GM12878 (cell line): ENCODE data around the gene S1PR3. TPM values are rescaled to one million over a fixed set of nuclear protein-coding genes. Genes with fewer than 3 reads are reported as not detected.
A peak's percentile ranks its signal among the peaks of the same experiment; 100 is the strongest.
"Not testable (repeated sequence)": the region's sequence is repeated elsewhere in the genome, so short reads cannot be mapped to it uniquely, and the experiment has no call there.

Experiments used
- ATAC-seq: fragments of 200-7000 bp; cut with Tn5 transposase; 3 replicates; pipeline ENCODE4 v1.9.1; 2020; ENCODE audit warnings: mild to moderate bottlenecking, moderate library complexity
- Bru-seq: library from RNA; stranded (reverse); fragments of 400-500 nt; gene quantifications from one replicate; lab custom pipeline; 2021; lab: Mats Ljungman, UMichigan
- BruChase-seq, 2 experiments: library from RNA; stranded (reverse); fragments of 400-500 nt; gene quantifications; one replicate each; lab custom pipeline; 2021; lab: Mats Ljungman, UMichigan
- BruUV-seq: library from RNA; stranded (reverse); fragments of 400-500 nt; replicated peaks from 2 replicates; lab custom pipeline; 2021; lab: Mats Ljungman, UMichigan
- CTCF ChIA-PET: fragments of 300-600 bp; sonication (Branson Sonifier 250); formaldehyde crosslinking; extraction: SDS; loops from one replicate; lab custom pipeline; 2021; ENCODE audit warnings: inconsistent platforms; lab: Yijun Ruan, JAX
- POLR2A ChIA-PET: fragments of 350-600 bp; formaldehyde crosslinking; extraction: SDS; loops from one replicate; lab custom pipeline; 2021; ENCODE audit warnings: inconsistent platforms; lab: Charles Lee
- RAD21 ChIA-PET: fragments of 300-600 bp; sonication (Branson Sonifier 250); formaldehyde crosslinking; loops from one replicate; lab custom pipeline; 2023; ENCODE audit warnings: antibody characterized with exemption; ENCODE audit not compliant: unreplicated experiment; lab: Charles Lee
- SMC1A ChIA-PET: fragments of 300-600 bp; sonication (Branson Sonifier 250); formaldehyde crosslinking; loops from one replicate; lab custom pipeline; 2023; ENCODE audit not compliant: unreplicated experiment, uncharacterized antibody; lab: Charles Lee
- DNase-seq: peaks from one replicate; pipeline ENCODE4 v3.0.0-alpha.2; 2011; ENCODE audit warnings: low read depth, low spot score
- FAIRE-seq: peaks from 3 replicates; lab custom pipeline; 2011; peaks lifted over from hg19 to GRCh38; lab: Jason Lieb, UNC
- H2AFZ ChIP-seq: 2 replicates; pipeline ENCODE4 v1.6.0; 2011; ENCODE audit warnings: low read depth, low read length, control low read depth; ENCODE audit not compliant: control insufficient read depth
- H3K27ac ChIP-seq: 2 replicates; pipeline ENCODE4 v1.5.1; 2011; ENCODE audit warnings: control low read depth; ENCODE audit not compliant: control insufficient read depth, insufficient read depth
- H3K27me3 ChIP-seq, 2 experiments: replicated peaks in 1 of 2; 2 replicates each; pipeline versions ENCODE4 v1.6.0 to v1.6.1; 2011; ENCODE audit warnings: low read length in 1 of 2; ENCODE audit not compliant: control insufficient read depth in 2 of 2, insufficient read depth in 2 of 2
- H3K36me3 ChIP-seq, 2 experiments: 2 replicates each; pipeline ENCODE4 v1.5.1; 2011; ENCODE audit warnings: low read length in 1 of 2; ENCODE audit not compliant: control insufficient read depth in 2 of 2, insufficient read depth in 2 of 2
- H3K4me1 ChIP-seq: 2 replicates; pipeline ENCODE4 v1.6.1; 2011; ENCODE audit warnings: mild to moderate bottlenecking, low read length, moderate library complexity, mixed read lengths; ENCODE audit not compliant: control insufficient read depth, insufficient read depth
- H3K4me2 ChIP-seq: 2 replicates; pipeline ENCODE4 v1.6.0; 2011; ENCODE audit warnings: control low read depth; ENCODE audit not compliant: control insufficient read depth, insufficient read depth
- H3K4me3 ChIP-seq: fragments of 200-600 bp; sonication (generic); 2 replicates; pipeline ENCODE4 v1.5.1; 2016
- H3K79me2 ChIP-seq: 2 replicates; pipeline ENCODE4 v1.6.0; 2011; ENCODE audit warnings: low read length; ENCODE audit not compliant: control insufficient read depth, insufficient read depth
- H3K9ac ChIP-seq: 2 replicates; pipeline ENCODE4 v1.8.0; 2011; ENCODE audit warnings: low read length, control low read depth, mixed read lengths; ENCODE audit not compliant: control insufficient read depth, insufficient read depth
- H3K9me3 ChIP-seq: replicated peaks from 3 replicates; pipeline ENCODE4 v1.5.1; 2011; ENCODE audit warnings: mild to moderate bottlenecking, low read length; ENCODE audit not compliant: control insufficient read depth, insufficient read depth
- H4K20me1 ChIP-seq: 2 replicates; pipeline ENCODE4 v1.6.0; 2011; ENCODE audit not compliant: control insufficient read depth, insufficient read depth
- BMI1 ChIP-seq: fragments of 450-650 bp; IDR thresholded peaks from 2 replicates; pipeline ENCODE4 v1.6.1; 2016; ENCODE audit warnings: mild to moderate bottlenecking, moderate library complexity, borderline replicate concordance
- FOXK2 ChIP-seq: fragments of 450-650 bp; IDR thresholded peaks from 2 replicates; pipeline ENCODE4 v1.6.1; 2017; ENCODE audit warnings: mild to moderate bottlenecking, moderate library complexity
- JUNB ChIP-seq: IDR thresholded peaks from 2 replicates; pipeline ENCODE4 v1.6.1; 2016; ENCODE audit warnings: antibody characterized with exemption, mild to moderate bottlenecking
- MEF2B ChIP-seq: fragments of 450-650 bp; IDR thresholded peaks from 2 replicates; pipeline ENCODE4 v1.6.1; 2018; ENCODE audit warnings: mild to moderate bottlenecking, moderate library complexity; ENCODE audit not compliant: partially characterized antibody, poor library complexity, severe bottlenecking
- POLR2AphosphoS5 ChIP-seq: IDR thresholded peaks from 2 replicates; pipeline ENCODE4 v1.6.1; 2011; ENCODE audit warnings: mild to moderate bottlenecking, low read length, inconsistent platforms
- SMAD5 ChIP-seq: IDR thresholded peaks from 2 replicates; pipeline ENCODE4 v1.6.1; 2016; ENCODE audit warnings: antibody characterized with exemption, low read depth
- SMC3 ChIP-seq: IDR thresholded peaks from 2 replicates; pipeline ENCODE4 v1.6.1; 2011; ENCODE audit warnings: low read length, improper control_type of control experiment, borderline replicate concordance
- SPI1 ChIP-seq: IDR thresholded peaks from 2 replicates; pipeline ENCODE4 v1.6.1; 2011; ENCODE audit warnings: low read depth, mild to moderate bottlenecking, low read length, moderate library complexity, borderline replicate concordance; ENCODE audit not compliant: insufficient read depth
- ZSCAN29 ChIP-seq: fragments of 450-650 bp; IDR thresholded peaks from 2 replicates; pipeline ENCODE4 v1.6.1; 2017; ENCODE audit warnings: mild to moderate bottlenecking, moderate library complexity
- ZZZ3 ChIP-seq: IDR thresholded peaks from 2 replicates; pipeline ENCODE4 v1.6.1; 2011; ENCODE audit warnings: low read depth; ENCODE audit not compliant: control insufficient read depth, insufficient read length
- WGBS: methylation state at CpG from one replicate; pipeline ENCODE4 v1.1.6; 2016; ENCODE audit warnings: low lambda C conversion rate; ENCODE audit not compliant: insufficient replicate concordance, insufficient coverage; ENCODE audit errors: missing lambda C conversion rate; 5-methylcytosine and 5-hydroxymethylcytosine counted together
- in situ Hi-C: fragments of 300-500 bp; cut with MboI; formaldehyde crosslinking; loops from 9 replicates; pipeline ENCODE4 v1.14.3; 2018; ENCODE audit warnings: mixed read lengths
- intact Hi-C: fragments of 100-400 bp; cut with micrococcal nuclease; formaldehyde crosslinking; loops from one replicate; pipeline ENCODE4 v1.14.2; 2022; ENCODE audit not compliant: unreplicated experiment
- long read RNA-seq, 2 experiments: library from polyadenylated mRNA; unstranded; transcript quantifications; one replicate each; pipeline ENCODE4 v2.0.0, GENCODE V29; 2019 to 2020
- polyA minus RNA-seq, 3 experiments: library from RNA; depleted of rRNA, polyadenylated mRNA; stranded (reverse); fragments of >200 nt; gene quantifications; 2 replicates each; pipeline ENCODE4 v1.2.3, GENCODE V29; 2011
- polyA plus RNA-seq, 11 experiments: library from polyadenylated mRNA; depleted of rRNA in 4 of 11; unstranded in 6 of 11; stranded (reverse) in 5 of 11; fragments of >200 nt; fragmentation: Nextera tagmentation in 4 of 11; fragmentation: Illumina TruSeq in 1 of 11; extraction: Ambion mirVana in 4 of 11; extraction: Trizol in 1 of 11; gene quantifications; 1 replicate in 1 of 11; 2 replicates in 10 of 11; pipeline versions ENCODE4 v1.2.1 to v1.2.3, GENCODE V29; 2011 to 2016; ENCODE audit warnings: inconsistent platforms in 2 of 11, missing spikeins in 2 of 11, low read depth in 1 of 11
- total RNA-seq, 4 experiments: library from RNA; depleted of rRNA in 3 of 4; stranded (reverse); fragments of >200 nt in 3 of 4; fragmentation: Illumina TruSeq in 1 of 4; extraction: Trizol in 1 of 4; gene quantifications; 2 replicates each; pipeline versions ENCODE4 v1.2.1 to v1.2.3, GENCODE V29; 2013 to 2021

The S1PR3 gene
- total RNA-seq (2013; cell fraction: nucleolus; rRNA removed): not detected in 2 replicates
- total RNA-seq (2014; rRNA removed) (not detected in 2 replicates), total RNA-seq (2014; rRNA removed; fragmentation: Illumina TruSeq; extraction: Trizol) (not detected in 2 replicates), total RNA-seq (2021) (0.05 and 0.18 TPM in 2 replicates), polyA plus RNA-seq (2011; rRNA removed) (0.01 TPM in 1 of 2 replicates, not detected in the other), polyA plus RNA-seq (2014; fragmentation: Illumina TruSeq; extraction: Trizol) (0.01 TPM in 1 of 2 replicates, not detected in the other), polyA plus RNA-seq (2014; fragmentation: Nextera tagmentation; extraction: Ambion mirVana) (not detected), polyA plus RNA-seq (2014; rRNA removed) (not detected in 2 replicates), polyA plus RNA-seq (2016; fragmentation: Nextera tagmentation; extraction: Ambion mirVana) (not detected), polyA minus RNA-seq (2011; rRNA and poly(A)+ RNA removed) (0.07 TPM in 1 of 2 replicates, not detected in the other), Bru-seq, nascent RNA (percentile 6 among the genes with signal in this experiment), BruChase-seq, experiment 1, labeled RNA remaining after a 6-hour chase (percentile 11 among the genes with signal in this experiment), BruChase-seq, experiment 2, labeled RNA remaining after a 2-hour chase (percentile 22 among the genes with signal in this experiment)
- not detected for polyA plus RNA-seq (2011; ENCODE audit: low read depth)
- polyA plus RNA-seq (2011; cell fraction: cytosol; rRNA removed): 0.02 TPM in 1 of 2 replicates, not detected in the other
- polyA plus RNA-seq (2011; cell fraction: nucleus; rRNA removed): 0.01 TPM in 1 of 2 replicates, not detected in the other
- 0.03 TPM in 1 of 2 replicates, not detected in the other for polyA plus RNA-seq (2012)
- polyA minus RNA-seq (2011; cell fraction: cytosol; rRNA and poly(A)+ RNA removed): 0.21 TPM in 1 of 2 replicates, not detected in the other
- polyA minus RNA-seq (2011; cell fraction: nucleus; rRNA and poly(A)+ RNA removed): 0.10 TPM in 1 of 2 replicates, not detected in the other
- long read RNA-seq, experiment 1: 0 reads
- long read RNA-seq, experiment 2: 0 reads

DNA sequence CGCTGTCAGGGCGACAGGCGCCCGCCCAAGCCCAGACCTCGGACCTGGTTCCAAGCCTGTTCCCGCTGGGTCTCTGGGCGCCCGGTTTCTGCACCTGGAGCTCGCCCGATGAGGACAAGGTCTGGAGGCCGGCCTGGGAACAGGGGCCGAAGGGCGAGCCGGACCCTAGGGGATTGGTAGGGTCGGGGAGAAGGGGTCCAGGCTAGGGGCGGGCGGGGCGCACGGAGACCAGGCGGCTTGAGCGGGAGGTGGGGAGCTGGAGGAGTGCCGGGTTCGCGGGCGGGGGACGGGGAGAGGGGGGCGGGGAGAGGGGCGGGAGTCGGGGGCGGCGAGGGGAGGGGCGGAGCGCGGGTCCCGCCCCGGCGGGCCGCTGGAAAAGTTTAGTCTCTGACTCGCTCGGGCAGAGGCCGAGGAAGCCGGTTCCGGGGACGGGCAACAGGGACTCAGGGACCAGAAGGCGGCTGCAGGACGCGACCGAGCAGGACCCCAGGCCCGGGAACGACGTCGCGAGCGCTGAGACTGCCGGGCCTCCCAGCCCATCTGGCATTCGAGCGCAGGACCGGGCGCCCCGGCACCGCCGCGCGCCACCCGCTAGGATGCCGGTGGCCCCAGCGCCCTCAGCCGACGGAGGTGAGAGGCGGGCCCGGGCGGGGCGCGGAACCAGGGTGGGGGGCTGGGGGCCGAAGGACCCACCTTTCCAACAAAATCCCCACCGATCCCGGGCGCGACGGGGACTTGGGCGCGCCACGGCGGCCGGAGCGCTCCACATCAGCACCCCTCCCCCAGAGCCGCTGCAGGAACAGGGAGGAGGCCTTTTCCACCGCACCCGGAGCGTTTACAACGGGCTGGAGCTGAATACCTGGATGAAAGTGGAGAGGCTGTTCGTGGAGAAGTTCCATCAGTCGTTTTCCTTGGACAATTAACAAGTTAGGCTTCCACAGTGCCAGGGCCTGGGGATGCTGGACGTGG lies at the start of gene S1PR3:
S1PR3 (plus strand) TSS at position 403 of the 969 bp plus-strand sequence. CDS start 9,733 bp downstream, outside the sequence.
- CTCF ChIA-PET: no interaction called here
- in situ Hi-C loops: no loop called here
- H3K27me3 ChIP-seq: peaks cover 1 to 3% of the 10 kb centered on the region in 2 experiments; a peak in 3 of 4 replicates
- DNase-seq (no peak), ATAC-seq (no peak), FAIRE-seq (no peak)
- no peaks in the 10 kb centered on the region for H4K20me1 ChIP-seq
- no peak for TF ChIP-seq ZSCAN29
- TF ChIP-seq MEF2B: no peak
- TF ChIP-seq ZZZ3: no peak
- TF ChIP-seq JUNB: no peak
- no peak for TF ChIP-seq SPI1
- no peak for TF ChIP-seq FOXK2
- no peak for TF ChIP-seq POLR2AphosphoS5
- no peak for TF ChIP-seq BMI1
- no peak for TF ChIP-seq SMC3
- no peak for TF ChIP-seq SMAD5
- SMC1A ChIA-PET: no interaction called here
- 18% methylated on average over 45 of the region's 94 CpGs for WGBS
- no peaks in the 10 kb centered on the region for H3K36me3 ChIP-seq
- H3K27ac ChIP-seq: no peak within 1 kb of the TSS
- RAD21 ChIA-PET: no interaction called here
- no peak within 1 kb of the TSS for H3K4me2 ChIP-seq
- intact Hi-C loops: loop anchor here (10.0 kb wide), 1 partner anchor 1037 kb away; a partner anchor contains a TSS
- H3K4me3 ChIP-seq: no peak within 1 kb of the TSS
- no peaks in the 10 kb centered on the region for H3K79me2 ChIP-seq
- POLR2A ChIA-PET: no interaction called here
- no peak within 1 kb of the TSS for H3K9ac ChIP-seq
- no TSS peak for BruUV-seq
- H3K4me1 ChIP-seq: no peaks in the 10 kb centered on the region; the same call in 1 of the 2 replicates
- no peaks in the 10 kb centered on the region for H3K9me3 ChIP-seq
- H2AFZ ChIP-seq: no peak within 1 kb of the TSS

DNA sequence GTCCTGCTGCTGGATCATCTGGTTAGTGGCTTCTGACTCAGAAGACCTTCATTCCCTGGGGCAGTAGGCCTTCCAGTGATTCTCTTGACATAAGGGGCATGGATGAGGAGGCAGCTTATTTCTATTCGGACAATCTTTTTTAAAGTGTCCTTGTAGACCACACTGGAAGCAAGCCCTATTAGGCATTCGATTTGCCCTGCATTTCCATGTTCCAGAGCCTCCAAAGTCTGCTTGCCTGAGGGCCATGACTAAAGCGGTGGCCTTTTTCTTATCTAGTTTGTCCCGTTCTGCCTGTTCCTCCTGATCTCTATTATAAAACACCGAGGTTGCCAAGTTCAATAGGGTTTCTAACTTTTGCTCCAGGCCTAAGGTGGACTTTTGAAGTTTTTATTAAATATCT lies 49.7 kb upstream of the S1PR3 start:
- H3K9ac ChIP-seq, H3K27me3 ChIP-seq, H4K20me1 ChIP-seq, H3K36me3 ChIP-seq, H3K4me1 ChIP-seq, H2AFZ ChIP-seq, ATAC-seq, H3K27ac ChIP-seq, POLR2A ChIA-PET, H3K9me3 ChIP-seq, intact Hi-C loops, in situ Hi-C loops, H3K79me2 ChIP-seq, H3K4me2 ChIP-seq, RAD21 ChIA-PET, H3K4me3 ChIP-seq, CTCF ChIA-PET, SMC1A ChIA-PET, DNase-seq, BruUV-seq, FAIRE-seq: not testable (repeated sequence)
- WGBS: 30% methylated on average over 5 of the region's 5 CpGs
